Urothelium cell line (cell line): Measurements from ENCODE around the gene SLC36A3.
A peak's percentile ranks its signal among the peaks of the same experiment; 100 is the strongest.
"Not testable (repeated sequence)": the region's sequence is repeated elsewhere in the genome, so short reads cannot be mapped to it uniquely, and the experiment has no call there.

Source experiments
- DNase-seq: peaks from one replicate; pipeline ENCODE4 v3.0.0; 2011; ENCODE audit warnings: low spot score, mixed read lengths
- FAIRE-seq: peaks from 2 replicates; lab custom pipeline; 2011; peaks lifted over from hg19 to GRCh38; lab: Jason Lieb, UNC

SLC36A3 gene

DNA sequence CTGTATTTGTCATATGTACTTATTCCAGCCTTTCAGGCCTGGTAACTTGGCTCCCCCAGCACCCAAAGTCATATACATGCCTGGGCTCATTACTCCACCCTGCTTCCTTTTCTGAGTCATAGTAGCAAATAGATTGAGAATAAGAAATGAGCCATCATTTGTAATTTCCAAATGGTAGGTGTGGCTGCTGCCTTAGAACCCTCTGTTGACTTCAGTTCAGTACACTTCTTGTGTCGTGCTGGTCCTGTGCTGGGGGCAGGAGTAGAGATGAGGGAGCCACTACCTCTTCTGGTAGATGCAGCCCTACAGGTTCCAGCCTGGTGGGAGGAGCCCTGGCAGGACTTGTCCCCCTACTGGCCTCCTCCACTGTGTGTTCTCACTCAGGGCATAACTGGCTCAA lies 39.5 kb downstream of the SLC36A3 start:
- FAIRE-seq (no peak), DNase-seq (no peak)

DNA sequence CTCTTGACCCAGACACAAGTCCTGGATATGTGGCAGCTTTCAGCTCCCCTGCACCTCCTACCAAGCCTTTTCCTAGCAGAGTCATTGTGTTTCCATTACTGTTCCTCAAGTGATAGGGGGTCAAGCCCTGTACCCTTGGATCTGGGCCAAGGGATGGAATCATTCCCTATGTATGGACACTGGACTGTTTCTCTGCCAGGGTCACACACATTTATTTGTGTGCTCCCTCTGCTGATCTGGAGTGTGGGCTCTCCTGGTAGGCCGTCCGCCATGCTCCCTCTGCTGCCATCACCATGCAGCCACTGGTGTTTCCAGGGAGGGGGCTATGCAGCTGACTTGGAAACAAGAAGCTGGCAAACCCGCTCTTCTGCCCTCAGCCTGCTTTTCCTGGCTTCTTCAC lies 41.0 kb downstream of the SLC36A3 start:
- FAIRE-seq, result no peak
- DNase-seq, result no peak

DNA sequence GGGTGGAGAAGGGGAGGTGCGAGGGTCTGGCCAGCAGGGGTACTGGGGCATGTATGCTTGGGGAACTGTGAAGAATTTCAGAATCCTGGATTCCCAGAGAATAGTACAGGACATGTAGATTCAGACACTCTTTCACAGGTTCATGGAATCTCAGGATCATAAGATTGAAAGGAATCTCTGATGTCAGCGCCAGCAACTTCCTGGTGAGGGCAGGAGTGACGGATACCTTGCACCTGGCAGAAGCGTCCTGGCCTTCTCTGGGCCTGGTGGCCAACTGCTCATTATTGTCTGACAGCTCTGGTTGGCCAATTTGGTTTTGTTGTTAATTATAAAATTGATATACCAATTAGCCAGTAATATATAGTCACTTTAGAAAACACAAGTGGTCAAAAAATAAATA lies 43.6 kb downstream of the SLC36A3 start:
- FAIRE-seq, result no peak
- no peak for DNase-seq

DNA sequence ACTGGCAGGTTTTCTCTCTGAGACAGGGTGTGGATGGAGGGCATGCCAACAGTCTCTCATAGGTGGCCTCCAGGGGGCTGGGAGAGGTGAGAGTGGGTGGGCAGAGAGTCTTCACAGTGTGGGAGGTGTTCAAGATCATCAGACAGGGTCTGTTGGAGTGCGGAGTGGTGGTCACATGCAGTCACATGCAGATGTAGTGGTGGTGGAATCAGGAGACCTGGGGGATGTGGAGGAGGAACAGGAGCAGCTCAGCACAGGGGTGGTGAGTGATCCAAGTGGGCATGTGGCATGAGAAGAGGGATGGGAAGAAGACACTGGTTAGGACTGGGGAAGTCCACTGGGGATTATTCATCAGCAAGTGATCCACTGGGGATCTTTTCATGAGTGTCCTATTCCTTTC lies 44.8 kb downstream of the SLC36A3 start:
- FAIRE-seq, result no peak
- no peak for DNase-seq

DNA sequence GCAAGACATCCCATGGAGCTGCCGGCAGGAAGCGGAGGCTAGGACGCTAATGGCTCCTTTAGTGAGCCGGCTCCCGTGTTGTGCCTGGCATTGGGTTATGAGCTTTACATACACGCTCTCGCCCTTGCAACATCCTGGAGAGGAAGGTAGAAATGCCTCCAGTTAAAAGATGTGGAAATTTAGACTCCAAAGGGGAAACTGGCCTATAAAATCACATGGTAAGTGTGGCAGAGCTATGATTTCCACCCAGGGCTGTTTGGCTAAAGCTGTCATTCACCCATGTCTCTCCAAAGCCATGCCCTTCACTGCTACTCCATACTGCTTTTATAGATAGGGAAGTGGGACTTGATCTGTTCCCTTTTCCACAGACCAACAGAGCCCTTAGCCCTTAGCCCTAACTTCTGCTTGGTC lies 45.4 kb downstream of the SLC36A3 start:
- no peak for DNase-seq
- FAIRE-seq, result no peak

DNA sequence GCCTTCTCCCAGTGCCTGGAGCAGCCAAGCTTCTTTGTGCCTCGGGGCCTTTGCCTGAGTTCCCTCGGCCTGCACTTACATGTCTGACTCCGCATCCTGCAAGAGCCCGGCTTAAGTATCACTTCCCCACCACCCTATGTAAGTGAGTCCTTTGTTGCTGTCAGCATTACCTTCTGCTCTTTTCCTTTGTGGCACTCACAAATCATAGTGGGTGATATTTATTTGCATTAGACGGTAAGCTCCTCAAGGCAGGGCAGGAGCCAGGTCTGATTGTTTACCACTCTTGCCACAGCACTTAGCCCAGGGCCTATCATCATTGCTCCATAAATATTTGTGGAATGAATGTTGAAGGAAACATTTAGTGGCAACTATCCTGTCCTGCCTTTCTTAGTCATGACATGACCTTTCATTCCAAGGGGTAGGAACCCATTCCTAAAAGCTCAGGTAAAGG lies 45.8 kb downstream of the SLC36A3 start:
- FAIRE-seq (peak; percentile 35), DNase-seq (no peak)

DNA sequence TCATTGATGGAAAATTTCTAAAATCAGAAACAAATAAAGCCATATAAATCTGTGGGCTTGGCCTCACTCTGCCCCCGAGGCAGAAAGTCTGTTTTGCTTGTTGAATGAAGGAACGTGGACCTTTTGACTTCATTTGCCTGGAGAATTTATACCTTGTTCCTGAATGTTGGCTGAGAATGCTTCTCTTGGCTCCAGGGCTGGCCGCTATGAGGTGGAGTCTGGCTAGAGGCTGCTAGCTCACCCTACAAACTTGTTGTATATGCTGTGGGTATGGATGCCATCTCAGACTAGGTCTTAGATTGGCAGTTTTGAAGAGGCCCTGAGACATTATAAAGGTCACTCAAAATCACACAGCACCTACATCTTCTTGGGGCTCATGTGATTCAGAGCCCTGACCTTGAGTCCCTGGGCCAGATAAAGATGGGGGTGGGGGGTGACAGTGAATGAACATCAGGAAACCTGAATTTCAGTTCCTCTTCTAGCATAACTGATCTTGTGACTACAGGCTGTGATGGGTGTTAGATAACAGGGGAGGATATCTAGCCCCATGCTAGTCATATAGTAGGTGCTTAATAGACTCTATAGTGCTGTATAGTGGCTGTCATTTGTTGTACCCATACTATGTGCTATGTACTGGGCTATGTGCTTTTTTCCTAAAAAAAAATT lies 47.8 kb downstream of the SLC36A3 start:
- no peak for FAIRE-seq
- no peak for DNase-seq

DNA sequence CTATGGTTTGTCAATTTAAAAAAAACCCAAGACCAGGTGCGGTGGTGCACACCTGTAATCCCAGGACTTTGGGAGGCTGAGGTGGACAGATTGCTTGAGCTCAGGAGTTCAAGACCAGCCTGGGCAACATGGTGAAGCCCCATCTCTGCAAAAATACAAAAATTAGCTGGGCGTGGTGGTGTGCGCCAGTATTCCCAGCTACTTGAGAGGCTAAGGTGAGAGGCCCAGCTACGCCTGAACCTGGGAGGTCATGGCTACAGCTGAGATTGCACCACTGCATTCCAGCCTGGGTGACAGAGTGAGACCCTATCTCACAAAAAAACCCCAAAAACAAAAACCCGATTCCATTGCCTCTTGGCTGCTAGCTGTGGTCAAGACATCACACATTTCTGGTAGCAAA lies 48.6 kb downstream of the SLC36A3 start:
- FAIRE-seq, DNase-seq: not testable (repeated sequence)

DNA sequence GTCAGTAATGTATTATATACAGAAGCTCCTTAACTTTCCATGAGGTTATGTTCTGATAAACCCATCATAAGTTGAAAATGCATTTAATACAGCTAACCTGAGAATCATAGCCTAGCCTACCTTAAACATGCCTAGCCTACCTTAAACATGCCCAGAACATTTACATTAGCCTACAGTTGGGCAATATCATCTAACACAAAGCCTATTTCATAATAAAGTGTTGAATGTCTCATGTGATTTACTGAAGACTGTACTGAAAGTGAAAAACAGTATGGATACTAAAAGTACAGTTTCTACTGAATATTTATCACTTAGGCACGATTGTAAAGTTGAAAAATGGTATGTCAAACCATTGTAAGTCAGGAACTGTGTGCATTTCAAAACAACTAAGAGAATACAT lies 49.0 kb downstream of the SLC36A3 start:
- DNase-seq, result no peak
- peak; percentile 5 for FAIRE-seq

DNA sequence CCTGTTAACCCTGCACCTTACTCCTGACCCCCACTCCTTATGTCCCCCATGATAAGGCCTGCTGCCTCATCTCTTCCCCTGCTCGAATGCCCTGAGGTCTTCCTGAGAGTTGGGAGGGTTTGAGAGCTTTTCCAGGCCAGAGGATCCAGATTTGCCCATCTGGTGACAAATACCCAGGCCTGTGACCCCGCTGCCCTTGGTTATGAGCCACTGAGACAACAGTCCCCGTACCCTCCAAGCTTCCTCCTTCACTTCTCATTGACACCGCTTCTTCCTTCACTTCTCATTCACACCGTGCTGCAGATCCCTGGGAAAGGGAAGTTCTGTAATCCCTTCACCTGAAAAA lies 50.0 kb downstream of the SLC36A3 start:
- no peak for FAIRE-seq
- DNase-seq, result no peak

DNA sequence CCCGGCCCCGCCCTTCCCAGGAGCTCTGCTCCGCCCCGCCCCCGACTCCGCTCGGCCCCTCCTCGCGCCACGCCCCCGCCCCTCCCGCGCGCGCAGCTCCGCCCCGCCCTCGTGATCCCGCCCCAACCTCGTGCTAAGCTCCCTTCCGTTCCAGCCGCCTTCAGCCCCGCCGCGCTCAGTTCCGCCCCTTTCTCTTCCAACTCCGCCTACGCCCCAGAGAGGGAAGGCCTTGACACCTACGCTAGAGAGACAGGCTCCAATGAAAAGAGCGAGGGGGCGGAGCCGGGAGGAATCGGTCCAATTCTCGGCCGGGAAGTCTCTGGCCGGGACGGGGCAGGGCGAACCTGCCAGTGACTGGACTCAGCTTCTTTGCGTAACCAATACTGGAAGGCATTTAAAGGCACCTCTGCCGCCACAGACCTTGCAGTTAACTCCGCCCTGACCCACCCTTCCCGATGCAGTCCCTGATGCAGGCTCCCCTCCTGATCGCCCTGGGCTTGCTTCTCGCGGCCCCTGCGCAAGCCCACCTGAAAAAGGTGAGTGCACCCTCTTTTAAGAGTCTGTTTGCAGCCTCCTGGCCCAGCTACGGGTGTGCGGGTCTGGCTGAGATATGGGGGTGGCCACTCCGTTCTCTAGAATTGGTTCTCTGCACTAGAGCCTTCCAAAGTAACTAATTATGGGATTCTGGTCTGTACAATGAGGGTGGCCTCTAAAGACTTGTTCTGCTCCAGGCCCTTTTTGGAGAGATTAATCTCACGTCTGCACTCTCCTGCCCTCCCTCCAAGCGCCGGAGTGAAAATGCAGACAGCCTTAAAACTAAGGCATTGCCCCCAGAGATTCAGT lies 50.6 kb downstream of the SLC36A3 start, which contains the start of gene GM2A:
Gene GM2A, plus strand, starts transcription at position 424 of the 843 bp plus-strand sequence. Its CDS starts 32 bp downstream, at position 456.
- FAIRE-seq, result peak; percentile 86
- peak; percentile 98 for DNase-seq

DNA sequence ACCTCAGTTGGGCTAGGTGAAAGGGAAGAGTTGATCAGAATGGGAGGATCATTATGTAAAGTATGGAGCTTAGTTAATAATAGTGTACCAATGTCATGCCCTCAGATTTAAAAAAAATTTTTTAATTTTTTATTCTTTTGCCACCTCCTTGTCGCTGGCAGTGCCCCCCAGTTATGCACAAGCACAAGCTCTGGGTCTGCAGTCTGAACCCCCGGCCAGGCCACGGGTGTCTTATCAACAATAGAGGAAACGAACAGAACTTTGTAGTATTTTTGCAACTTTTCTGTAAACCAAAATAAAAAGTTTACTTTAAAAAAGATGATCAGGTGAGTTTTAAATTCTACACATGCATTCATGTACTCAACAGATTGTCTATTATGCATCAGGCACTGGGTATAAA lies 51.9 kb downstream of the SLC36A3 start:
- FAIRE-seq (no peak), DNase-seq (no peak)

DNA sequence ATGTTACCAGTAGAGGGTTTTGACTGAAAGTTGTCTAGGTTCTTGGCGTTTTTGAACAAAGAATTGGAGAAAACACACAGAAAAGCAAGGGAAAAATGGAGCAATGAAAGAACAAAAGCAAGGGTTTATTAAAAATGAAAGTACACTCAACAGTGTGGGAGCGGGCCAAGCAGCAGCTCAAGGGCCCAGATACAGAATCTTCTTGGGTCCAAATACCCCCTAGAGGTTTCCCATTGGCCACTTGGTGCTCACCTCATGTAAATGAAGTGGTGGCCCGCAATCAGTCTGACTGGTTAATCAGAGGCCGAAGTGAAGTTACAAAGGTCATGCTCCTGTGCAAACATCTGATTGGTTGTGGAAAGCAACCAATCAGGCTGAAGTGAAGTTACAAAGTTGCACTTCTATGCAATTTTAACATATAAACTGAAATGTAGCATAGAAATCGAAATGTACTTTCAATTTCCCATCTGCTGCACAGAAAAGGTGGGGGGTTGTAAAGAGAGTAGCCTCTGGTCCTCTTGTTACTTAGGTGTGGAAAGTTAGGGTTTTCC lies 52.5 kb downstream of the SLC36A3 start:
- FAIRE-seq (no peak), DNase-seq (no peak)

DNA sequence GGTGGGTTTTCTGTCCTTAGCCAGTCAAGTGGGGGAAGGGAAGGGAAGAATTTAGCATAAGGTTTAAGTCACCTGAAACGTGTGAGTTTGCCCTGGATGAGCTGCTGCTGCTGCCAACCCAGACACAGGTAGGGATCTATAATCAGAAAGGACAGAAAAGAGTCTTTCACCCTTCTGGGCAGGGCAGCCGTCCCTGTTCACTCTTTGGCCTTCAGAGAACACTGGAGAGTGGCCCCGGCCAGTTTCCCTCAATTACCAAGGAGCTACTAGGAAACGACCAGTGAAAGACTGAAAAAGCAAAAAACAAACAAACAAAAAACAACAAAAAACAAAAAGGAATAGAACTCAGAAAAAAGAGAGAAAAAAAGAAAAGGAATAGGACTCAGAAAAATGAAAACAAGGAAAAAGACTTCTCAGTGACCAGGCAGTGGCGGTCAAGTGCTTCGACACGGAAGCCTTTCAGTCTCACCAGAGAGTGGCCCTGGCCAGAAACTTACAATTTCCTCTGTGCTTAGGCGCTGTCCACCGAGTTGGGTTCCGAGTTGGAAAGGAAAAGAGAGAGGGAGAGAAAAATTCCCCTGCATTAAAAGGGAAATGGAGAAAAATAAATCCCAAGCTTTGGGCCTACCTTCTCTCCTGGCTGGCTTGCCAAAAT lies 53.1 kb downstream of the SLC36A3 start:
- FAIRE-seq, result no peak
- no peak for DNase-seq

DNA sequence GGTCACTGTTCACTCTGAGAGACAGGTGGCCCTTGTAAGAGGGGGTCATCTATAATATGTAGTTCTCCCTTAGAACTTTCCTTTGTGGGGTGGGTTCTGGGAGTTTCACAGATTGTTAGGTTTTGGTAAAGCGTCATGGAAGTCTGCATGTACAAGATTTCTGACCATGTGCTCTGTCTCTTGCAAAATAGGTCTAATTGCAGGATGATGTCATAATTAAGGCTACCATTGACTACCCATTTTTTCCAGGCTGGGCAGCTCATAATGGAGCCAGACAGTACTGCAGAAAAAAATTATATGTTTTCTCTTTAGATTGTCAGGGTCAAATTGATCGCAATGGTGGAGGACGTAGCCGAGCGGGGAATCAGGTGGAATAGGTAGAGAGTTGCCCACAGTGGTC lies 54.3 kb downstream of the SLC36A3 start:
- DNase-seq (no peak), FAIRE-seq (no peak)

DNA sequence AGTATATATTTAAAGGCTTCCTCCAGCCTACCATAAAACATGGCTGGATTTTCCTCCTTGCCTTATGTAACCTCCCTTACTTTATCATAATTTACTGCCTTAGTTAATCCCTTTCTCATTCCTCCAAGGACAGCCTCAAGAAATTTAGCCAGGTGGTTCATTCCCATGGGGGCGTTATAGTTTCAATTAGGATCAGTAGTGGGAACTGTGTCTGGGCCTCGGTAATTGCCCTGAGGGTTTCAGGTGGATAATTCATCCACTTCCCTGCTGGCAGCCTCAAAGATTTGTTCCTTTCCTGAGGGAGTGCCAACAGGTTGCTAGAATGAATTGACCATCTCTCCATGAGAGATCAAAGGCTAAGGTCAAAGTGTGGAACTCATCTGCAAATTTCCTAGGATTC lies 54.9 kb downstream of the SLC36A3 start:
- FAIRE-seq (no peak), DNase-seq (no peak)

DNA sequence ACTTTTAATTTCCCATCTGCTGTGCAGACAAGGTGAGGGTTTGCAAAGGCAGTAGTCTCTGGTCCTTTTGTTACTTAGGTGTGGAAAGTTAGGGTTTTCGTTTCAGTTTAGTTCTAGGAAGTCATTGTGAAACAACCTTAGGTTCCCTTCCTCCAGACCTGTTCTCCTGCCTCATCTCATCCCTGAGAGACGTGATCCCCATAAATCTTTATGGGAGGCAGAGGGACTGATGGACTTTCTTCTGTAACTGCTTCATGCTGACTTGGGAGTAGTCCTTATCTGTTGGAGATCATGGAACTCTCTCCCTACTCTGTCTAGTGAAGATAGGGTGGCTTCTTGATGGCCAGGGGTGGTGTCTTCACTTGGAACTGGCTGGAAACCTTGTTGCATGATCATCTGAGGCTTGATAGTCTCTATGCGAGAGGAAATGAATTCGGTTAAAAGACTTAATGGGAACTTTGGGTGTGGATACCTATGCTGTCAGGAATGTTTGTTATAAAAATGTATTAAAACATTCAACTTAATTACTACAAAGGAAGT lies 57.8 kb downstream of the SLC36A3 start:
- DNase-seq, result no peak
- no peak for FAIRE-seq

DNA sequence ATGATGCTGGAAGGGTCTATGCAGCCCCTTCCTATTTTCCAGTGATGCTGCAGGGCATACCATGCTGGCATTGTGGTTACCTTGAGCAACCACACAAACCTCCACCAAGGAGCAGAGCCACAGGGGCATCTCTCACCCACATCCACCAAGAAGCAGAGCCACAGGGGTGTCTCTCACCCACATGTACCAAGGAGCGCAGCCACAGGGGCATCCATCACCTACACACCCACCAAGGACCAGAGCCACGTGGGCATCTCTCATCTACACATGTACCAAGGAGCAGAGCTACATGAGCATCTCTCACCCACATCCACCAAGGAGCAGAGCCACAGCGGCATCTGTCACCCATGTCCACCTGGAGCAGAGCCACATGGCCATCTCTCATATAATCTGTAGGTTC lies 59.4 kb downstream of the SLC36A3 start:
- FAIRE-seq, result no peak
- DNase-seq, result no peak

DNA sequence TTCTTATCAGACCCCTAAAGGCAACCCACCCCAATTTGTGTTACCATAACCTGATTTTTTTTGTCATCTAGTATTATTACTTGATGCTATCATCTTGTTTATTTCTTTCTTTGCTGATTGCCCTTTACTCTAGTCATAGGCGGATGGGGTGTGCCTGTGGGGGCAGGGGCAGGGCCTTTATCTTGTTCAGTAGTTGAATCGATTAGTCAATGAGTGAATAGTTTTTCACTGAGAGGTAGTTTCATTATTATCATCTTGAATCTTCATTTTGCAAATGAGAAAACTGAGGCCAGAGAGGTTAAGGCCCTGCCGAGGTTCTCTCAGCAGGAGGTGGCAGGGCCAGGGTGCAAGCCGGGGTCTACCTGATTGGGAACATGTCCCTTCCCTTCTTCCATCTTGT lies 60.0 kb downstream of the SLC36A3 start:
- FAIRE-seq (no peak), DNase-seq (no peak)

DNA sequence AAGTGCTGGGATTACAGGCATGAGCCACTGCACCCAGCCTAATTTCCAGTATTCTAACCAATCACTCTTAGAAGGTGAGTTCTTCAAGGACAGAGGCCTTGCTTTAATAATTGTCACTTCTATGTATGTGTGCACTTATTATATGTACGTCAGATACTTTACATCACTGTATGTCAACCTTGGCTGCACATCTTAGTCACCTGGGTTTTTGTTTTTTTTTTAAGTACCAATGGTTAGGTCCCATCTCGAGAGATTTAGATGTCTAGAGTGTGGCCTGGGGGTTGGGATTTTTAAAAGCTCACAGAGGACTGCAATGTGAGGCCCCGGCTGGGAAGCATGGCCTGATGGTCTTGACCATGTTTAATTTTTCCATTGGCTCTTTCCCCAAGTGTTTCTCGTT lies 60.4 kb downstream of the SLC36A3 start:
- DNase-seq (no peak), FAIRE-seq (no peak)

DNA sequence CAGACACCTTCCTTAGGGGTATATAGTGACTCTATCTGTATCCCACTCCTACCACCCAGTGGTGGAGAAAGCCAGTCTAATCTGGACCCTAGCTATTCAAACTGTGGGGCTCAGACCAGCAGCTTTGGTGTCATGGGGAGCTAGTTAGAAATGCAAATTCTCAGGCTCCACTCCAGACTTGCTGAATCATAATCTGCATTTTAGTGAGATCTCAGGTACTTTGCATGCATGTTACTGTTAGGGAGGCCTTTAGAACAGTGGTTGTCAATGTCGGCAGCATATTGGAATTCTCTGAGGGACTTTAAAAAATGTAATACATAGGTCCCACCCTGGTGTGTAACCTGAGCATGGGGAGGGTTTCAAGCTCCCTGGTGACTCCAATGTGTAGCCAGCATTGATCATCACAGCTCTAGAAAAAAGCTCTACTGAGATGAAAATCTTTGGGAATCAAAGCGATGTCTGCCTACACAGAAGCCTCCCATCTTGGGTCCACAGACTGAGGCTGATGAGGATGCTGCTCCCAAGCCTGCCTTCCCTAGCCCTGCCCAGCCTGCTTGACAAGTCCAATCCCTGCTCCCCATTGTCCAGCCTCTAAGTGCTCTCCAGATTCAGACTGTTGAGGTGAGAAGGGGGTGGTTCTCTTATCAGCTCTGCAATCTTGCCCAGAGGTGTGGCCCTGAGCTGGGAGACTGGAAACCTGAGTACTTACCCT lies 62.5 kb downstream of the SLC36A3 start:
- no peak for FAIRE-seq
- no peak for DNase-seq
